Activated naive CD4-positive, alpha-beta T cell treated with anti-CD3 and anti-CD28 coated beads, Interleukin-2, amount 50 U/mL, for 72 hours (primary cell): ENCODE results near the gene CSF2RB. TPM values are rescaled to one million over a fixed set of nuclear protein-coding genes. Genes with fewer than 3 reads are reported as not detected.
A peak's percentile ranks its signal among the peaks of the same experiment; 100 is the strongest.

Experiments
- ATAC-seq, 2 donors: fragments of 150-1000 bp; cut with Tn5 transposase; 2 replicates each; pipeline ENCODE4 v1.10.0; 2021; ENCODE audit warnings: mild to moderate bottlenecking in 2 of 2, moderate library complexity in 2 of 2
- DNase-seq, 2 donors: peaks; one replicate each; pipeline ENCODE4 v3.0.0; 2021 to 2022; ENCODE audit warnings: low spot score in 2 of 2
- H3K27ac Mint-ChIP-seq, 2 donors: one replicate each; pipeline ENCODE4 v1.8.0; 2022; ENCODE audit warnings: mild to moderate bottlenecking in 2 of 2, mixed read lengths in 2 of 2
- H3K36me3 Mint-ChIP-seq, 2 donors: one replicate each; pipeline ENCODE4 v1.8.0; 2022; ENCODE audit warnings: mixed read lengths in 2 of 2
- H3K9me3 Mint-ChIP-seq, 2 donors: one replicate each; pipeline ENCODE4 v1.8.0; 2022; ENCODE audit warnings: mixed read lengths in 2 of 2
- total RNA-seq, 2 donors: library from RNA; stranded (reverse); gene quantifications; one replicate each; pipeline ENCODE4 v1.2.3, GENCODE V29; 2022

Gene CSF2RB
- total RNA-seq: 1 to 10 TPM in 1 of 2 donors, under 1 TPM in 1; 0.87 to 1.4 TPM

GRCh38 chr22:36913427-36914389, at the start of gene CSF2RB:
TSS of gene CSF2RB (plus strand) at chr22:36913628. CDS start at chr22:36922208, 8,580 bp downstream.
- ATAC-seq (no peak), DNase-seq (no peak)
- Mint-ChIP-seq H3K9me3 (no peaks in the 10 kb centered on the region), H3K27ac (no peak within 1 kb of the TSS), H3K36me3 (no peaks in the 10 kb centered on the region)

- ATAC-seq (no peak), DNase-seq (no peak)
- H3K27ac Mint-ChIP-seq: no peak overlapping the region
Observed at GRCh38 chr22:36863979-36864378, 49.4 kb upstream of the CSF2RB start.

GRCh38 chr22:36864454-36865215, 48.8 kb upstream of the CSF2RB start:
- DNase-seq (no peak), ATAC-seq (no peak)
- Mint-ChIP-seq H3K27ac (peak overlapping the region in 1 of 2 donors; percentile 70), H3K36me3 (no peaks in the 10 kb centered on the region), H3K9me3 (peaks cover 0 to 5% of the 10 kb centered on the region in 2 donors)

More at GRCh38 chr22:36863979-36864378, 49.4 kb upstream of the CSF2RB start:
- Mint-ChIP-seq H3K36me3 (no peaks in the 10 kb centered on the region), H3K9me3 (peaks cover 0 to 5% of the 10 kb centered on the region in 2 donors)

GRCh38 chr22:36865346-36865745, 48.1 kb upstream of the CSF2RB start:
- no peaks in the 10 kb centered on the region for H3K36me3 Mint-ChIP-seq
- ATAC-seq (no peak), DNase-seq (no peak)
- peaks cover 0 to 5% of the 10 kb centered on the region in 2 donors for H3K9me3 Mint-ChIP-seq
- peak overlapping the region; percentile 51 to 70 for H3K27ac Mint-ChIP-seq

- no peaks in the 10 kb centered on the region for H3K36me3 Mint-ChIP-seq
- DNase-seq (no peak), ATAC-seq (no peak)
- peaks cover 0 to 5% of the 10 kb centered on the region in 2 donors for H3K9me3 Mint-ChIP-seq
- no peak overlapping the region for H3K27ac Mint-ChIP-seq
Observed at GRCh38 chr22:36867695-36868094, 45.7 kb upstream of the CSF2RB start.

- H3K9me3 Mint-ChIP-seq: peaks cover 0 to 5% of the 10 kb centered on the region in 2 donors
- ATAC-seq: no peak
Observed at GRCh38 chr22:36868546-36869181, 44.8 kb upstream of the CSF2RB start.

GRCh38 chr22:36870250-36870649, 43.2 kb upstream of the CSF2RB start:
- Mint-ChIP-seq H3K27ac (peak overlapping the region in 1 of 2 donors; percentile 47), H3K36me3 (no peaks in the 10 kb centered on the region), H3K9me3 (no peaks in the 10 kb centered on the region)
- ATAC-seq (no peak), DNase-seq (no peak)

More at GRCh38 chr22:36868546-36869181, 44.8 kb upstream of the CSF2RB start:
- H3K36me3 Mint-ChIP-seq: no peaks in the 10 kb centered on the region
- H3K27ac Mint-ChIP-seq: no peak overlapping the region
- DNase-seq: no peak

GRCh38 chr22:36871669-36872081, 41.8 kb upstream of the CSF2RB start:
- Mint-ChIP-seq H3K36me3 (no peaks in the 10 kb centered on the region), H3K9me3 (no peaks in the 10 kb centered on the region), H3K27ac (no peak overlapping the region)
- ATAC-seq (no peak), DNase-seq (no peak)

- Mint-ChIP-seq H3K9me3 (no peaks in the 10 kb centered on the region), H3K36me3 (no peaks in the 10 kb centered on the region), H3K27ac (peak overlapping the region; percentile 70 to 74)
- no peak for ATAC-seq
- DNase-seq: no peak
Observed at GRCh38 chr22:36872084-36872483, 41.3 kb upstream of the CSF2RB start.

GRCh38 chr22:36872866-36873498, 40.4 kb upstream of the CSF2RB start:
- ATAC-seq: no peak
- DNase-seq: no peak
- peak overlapping the region in 1 of 2 donors; percentile 74 for H3K27ac Mint-ChIP-seq

GRCh38 chr22:36873614-36874308, 39.7 kb upstream of the CSF2RB start:
- no peaks in the 10 kb centered on the region for H3K9me3 Mint-ChIP-seq

More at GRCh38 chr22:36872866-36873498, 40.4 kb upstream of the CSF2RB start:
- H3K36me3 Mint-ChIP-seq: no peaks in the 10 kb centered on the region
- H3K9me3 Mint-ChIP-seq: no peaks in the 10 kb centered on the region

GRCh38 chr22:36874309-36874696, 39.1 kb upstream of the CSF2RB start:
- Mint-ChIP-seq H3K36me3 (peaks cover 2% of the 10 kb centered on the region in 2 donors), H3K27ac (peak overlapping the region; percentile 52 to 74), H3K9me3 (no peaks in the 10 kb centered on the region)
- DNase-seq (no peak), ATAC-seq (no peak)

More at GRCh38 chr22:36873614-36874308, 39.7 kb upstream of the CSF2RB start:
- Mint-ChIP-seq H3K36me3 (no peaks in the 10 kb centered on the region), H3K27ac (peak overlapping the region; percentile 52 to 74)
- peak; percentile 88 to 94 for ATAC-seq
- DNase-seq: peak; percentile 27 to 78

GRCh38 chr22:36874736-36875135, 38.7 kb upstream of the CSF2RB start:
- H3K36me3 Mint-ChIP-seq: peaks cover 6% of the 10 kb centered on the region in 2 donors
- H3K27ac Mint-ChIP-seq: peak overlapping the region in 1 of 2 donors; percentile 74
- no peak for ATAC-seq

GRCh38 chr22:36875741-36876140, 37.7 kb upstream of the CSF2RB start:
- ATAC-seq (no peak), DNase-seq (no peak)
- Mint-ChIP-seq H3K9me3 (peaks cover 0 to 12% of the 10 kb centered on the region in 2 donors), H3K36me3 (peaks cover 10 to 16% of the 10 kb centered on the region in 2 donors), H3K27ac (peak overlapping the region in 1 of 2 donors; percentile 49)

More at GRCh38 chr22:36874736-36875135, 38.7 kb upstream of the CSF2RB start:
- peaks cover 0 to 3% of the 10 kb centered on the region in 2 donors for H3K9me3 Mint-ChIP-seq
- DNase-seq: no peak

- ATAC-seq (no peak), DNase-seq (no peak)
- H3K36me3 Mint-ChIP-seq: peaks cover 15 to 37% of the 10 kb centered on the region in 2 donors
- peaks cover 6 to 24% of the 10 kb centered on the region in 2 donors for H3K9me3 Mint-ChIP-seq
- peak overlapping the region in 1 of 2 donors; percentile 3 for H3K27ac Mint-ChIP-seq
Observed at GRCh38 chr22:36879775-36880174, 33.7 kb upstream of the CSF2RB start.
